IPS-NIHi11 (cell line): ENCODE data around the gene TRIM14.

Source experiments
- DNase-seq: peaks from one replicate; pipeline ENCODE4 v3.0.0; 2012; ENCODE audit warnings: mixed read lengths, low spot score

The TRIM14 gene, protein sequence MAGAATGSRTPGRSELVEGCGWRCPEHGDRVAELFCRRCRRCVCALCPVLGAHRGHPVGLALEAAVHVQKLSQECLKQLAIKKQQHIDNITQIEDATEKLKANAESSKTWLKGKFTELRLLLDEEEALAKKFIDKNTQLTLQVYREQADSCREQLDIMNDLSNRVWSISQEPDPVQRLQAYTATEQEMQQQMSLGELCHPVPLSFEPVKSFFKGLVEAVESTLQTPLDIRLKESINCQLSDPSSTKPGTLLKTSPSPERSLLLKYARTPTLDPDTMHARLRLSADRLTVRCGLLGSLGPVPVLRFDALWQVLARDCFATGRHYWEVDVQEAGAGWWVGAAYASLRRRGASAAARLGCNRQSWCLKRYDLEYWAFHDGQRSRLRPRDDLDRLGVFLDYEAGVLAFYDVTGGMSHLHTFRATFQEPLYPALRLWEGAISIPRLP

DNA sequence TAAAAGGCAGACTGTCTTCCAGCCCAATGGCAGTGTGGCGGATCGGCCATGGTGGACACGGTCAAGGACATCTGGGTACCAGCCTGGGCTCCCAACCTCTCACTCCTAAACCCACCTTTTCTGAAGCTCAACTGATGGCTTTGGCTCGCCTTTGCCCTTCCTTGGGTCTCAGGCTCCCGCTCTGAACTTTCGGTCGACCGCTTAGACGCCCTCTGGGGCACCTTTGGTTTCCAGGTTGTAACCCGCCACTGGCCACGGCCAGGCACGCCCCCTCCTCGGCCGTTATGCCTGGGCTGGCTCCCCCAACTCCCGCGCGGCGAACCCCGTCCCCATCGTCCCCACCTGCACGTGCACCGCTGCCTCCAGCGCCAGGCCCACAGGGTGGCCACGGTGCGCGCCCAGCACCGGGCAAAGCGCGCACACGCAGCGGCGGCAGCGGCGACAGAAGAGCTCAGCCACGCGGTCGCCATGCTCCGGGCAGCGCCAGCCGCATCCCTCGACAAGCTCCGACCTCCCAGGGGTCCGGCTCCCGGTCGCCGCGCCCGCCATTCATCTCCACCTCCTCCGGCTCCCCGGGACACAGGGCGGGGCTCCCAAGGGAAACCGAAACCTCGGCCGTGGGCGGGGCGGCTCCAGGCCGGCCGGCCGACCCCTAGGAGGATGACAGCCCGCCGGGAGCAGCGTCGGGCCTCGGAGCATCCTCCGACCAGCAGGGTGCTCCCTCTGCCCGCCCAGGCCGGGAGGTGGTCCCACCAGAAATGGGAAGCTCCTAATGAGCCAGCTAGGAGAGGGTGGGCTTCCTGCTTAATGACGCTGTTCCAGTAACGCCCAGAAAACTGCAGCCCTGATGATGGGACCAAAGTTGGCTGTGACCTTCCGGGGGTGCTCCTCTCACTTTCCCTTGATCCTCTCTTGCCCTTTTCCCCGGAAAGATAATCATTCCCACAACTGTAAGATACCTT lies at the start of gene TRIM14:
TRIM14 (minus strand) TSS at position 583 of the 962 bp plus-strand sequence; CDS start at position 549, 34 bp downstream.
- peak; percentile 88 for DNase-seq

DNA sequence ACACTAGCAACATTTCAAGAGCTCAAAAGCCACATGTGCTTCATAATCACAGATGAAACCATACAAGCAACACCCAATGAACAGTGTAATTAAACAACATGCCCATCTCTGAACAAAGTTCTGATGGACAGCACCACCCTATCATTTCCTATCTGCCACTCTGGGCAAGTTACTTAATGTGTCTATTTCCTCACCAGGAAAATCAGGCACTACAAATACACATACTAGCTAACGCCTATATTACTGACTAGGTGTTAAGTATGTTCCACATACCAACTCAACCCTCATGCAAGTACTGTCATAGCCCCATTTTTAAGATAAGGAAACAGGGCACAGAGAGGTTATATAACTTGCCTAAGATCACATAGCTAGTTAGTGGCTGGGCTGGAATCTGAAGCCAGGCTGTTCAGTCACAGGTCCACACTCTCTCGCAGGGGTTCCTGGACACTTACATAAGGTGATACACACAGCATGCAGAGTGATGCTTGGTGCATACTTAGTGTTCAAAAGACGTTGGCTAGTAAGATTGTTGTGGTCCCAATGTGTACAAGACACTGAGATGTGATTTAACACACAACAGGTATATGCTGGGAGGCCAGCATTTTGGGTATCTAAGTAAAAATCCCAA lies 49.2 kb upstream of the TRIM14 start:
- DNase-seq = no peak

DNA sequence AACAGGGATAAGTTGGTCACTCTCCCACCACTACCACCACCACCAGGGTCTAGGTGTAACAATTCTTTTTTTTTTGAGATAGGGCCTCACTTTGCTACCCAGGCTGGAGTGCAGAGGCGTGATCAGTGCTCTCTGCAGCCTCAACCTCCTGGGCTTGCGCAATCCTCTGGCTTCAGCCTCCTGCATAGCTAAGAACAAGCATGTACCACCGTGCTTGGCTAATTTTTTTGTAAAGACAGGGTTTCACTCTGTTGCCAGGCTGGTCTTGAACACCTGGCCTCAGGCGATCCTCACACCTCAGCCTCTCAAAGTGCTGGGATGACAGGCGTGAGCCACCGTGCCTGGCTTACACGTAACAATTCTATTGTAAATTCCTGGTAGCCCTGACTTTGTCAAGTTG lies 45.9 kb upstream of the TRIM14 start:
- no peak for DNase-seq

DNA sequence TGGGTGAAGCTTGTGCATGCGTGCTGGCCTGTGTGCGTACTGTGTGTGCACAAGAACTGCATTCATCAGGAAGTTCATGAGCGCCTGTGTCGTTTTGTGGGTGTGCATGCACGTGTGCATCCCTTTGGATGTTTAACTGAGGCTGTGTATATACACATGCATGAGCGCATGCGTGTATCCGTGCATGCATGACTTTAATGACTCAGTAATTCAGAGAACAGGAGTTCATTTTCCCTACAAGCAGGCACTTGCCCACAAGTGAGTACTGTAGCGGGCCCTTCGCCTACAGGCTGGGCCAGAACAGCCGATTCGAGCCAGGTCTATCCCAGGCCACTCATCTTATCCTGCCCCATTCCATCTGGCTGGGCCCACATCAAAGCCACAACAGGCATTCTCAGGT lies 43.6 kb upstream of the TRIM14 start:
- no peak for DNase-seq

DNA sequence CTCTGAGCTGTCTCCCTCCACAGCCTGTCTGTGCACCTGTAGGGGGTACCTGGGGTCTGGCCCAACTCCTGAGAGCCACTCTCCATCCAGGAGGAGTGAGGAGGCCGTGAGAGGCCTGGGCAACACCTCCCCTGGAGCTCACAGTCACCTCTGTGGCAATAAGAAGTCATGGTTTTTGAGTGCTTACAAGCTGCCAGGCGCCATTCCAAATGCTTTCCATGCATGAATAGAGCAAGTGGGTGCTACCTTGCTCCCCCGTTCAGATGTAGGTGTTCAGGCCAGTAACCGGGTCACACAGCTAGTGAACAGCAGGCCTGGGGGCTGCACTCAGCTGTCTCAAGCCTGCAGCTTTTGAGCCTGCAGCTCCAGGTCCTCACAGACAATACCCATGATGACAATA lies 42.8 kb upstream of the TRIM14 start:
- no peak for DNase-seq

DNA sequence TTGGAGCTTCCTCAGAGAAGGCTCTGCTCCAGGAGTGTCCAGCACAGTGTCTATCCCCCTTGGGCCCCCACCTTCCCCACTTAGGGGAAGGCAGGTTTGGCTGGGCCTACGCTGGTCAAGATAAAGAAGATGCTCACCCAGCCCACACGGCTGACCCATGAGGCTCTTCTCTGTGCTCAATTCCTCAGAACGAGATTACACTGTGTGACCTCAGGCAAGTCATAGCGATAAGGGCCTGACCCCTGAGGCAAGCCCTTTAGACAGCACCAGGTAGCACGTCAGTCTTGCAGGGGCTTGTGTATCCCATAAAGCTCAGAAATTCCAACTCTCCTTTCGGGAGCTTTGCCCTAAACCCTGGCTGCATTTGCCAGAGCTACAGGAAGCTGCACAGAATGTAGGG lies 40.8 kb upstream of the TRIM14 start:
- no peak for DNase-seq

DNA sequence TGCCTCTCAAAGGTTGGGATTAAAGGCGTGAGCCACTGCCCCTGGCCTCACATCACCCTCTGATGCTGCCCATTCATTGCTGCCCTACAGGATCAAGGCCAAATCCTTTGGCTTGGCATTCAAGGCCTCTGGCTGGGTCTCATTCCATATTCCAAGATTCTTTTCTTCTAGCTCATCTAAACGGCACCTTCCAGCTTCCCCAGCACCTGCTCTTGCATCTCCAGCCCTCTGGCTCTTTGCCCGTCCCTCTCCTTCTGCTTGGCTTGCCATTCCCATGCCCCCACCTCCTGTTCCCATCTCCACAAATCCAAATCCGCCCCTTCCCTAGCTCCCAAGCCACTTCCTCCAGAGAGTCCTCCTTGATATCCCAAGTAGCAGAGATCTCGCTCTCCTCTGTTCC lies 40.3 kb upstream of the TRIM14 start:
- DNase-seq = no peak

DNA sequence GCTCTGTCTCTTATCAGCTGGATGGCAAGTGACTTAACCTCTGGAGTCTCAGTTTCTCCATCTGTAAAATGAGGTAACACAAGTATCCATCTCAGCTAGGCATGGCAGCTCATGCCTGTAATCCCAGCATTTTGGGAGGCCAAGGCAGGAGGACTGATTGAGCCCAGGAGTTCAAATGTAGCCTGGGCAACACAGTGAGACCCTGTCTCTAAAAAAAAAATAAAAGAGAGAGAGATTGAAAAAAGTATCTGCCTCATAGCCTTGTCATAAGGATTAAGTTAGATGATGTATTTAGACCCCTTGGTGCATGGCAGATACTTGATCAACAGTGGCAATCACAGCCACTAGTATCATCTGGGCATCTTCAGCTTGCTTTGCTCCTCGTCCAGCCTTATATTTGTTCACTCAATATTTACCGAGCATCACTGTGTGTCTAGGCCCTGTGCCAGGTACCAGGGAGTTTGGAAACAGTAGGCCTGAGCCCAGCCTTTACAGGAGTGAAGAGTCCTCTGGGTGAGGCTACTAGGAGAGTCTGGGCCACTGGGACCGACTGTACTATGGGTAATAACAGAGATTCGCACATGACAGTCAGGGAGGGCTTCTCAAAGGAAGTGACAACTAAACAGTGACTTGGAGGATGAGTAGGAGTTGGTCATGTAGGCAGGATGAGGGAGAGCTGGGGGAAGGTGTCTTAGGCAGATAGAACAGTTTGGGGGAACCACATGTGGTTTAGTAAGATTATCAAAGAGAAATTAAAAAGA lies 39.2 kb upstream of the TRIM14 start:
- DNase-seq = no peak

DNA sequence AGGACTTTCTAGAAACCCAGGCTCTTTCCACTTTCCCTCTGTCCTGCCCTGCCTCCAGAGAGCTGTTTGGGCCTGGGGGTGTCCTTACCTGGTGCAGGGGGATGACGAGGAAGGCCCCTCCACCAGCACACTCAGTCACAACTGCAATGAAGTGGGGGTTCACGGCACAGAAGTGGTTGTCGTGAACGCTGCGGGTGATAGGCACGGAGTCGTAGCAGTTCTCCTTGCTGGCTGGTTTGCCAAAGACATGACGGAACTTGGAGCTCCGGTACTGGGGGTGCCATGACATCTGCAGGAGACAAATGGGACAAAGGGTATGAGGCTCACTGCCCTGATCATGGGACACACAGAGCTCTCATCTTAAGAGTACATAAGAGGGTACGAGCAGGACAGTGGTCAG lies 38.4 kb upstream of the TRIM14 start:
- no peak for DNase-seq

DNA sequence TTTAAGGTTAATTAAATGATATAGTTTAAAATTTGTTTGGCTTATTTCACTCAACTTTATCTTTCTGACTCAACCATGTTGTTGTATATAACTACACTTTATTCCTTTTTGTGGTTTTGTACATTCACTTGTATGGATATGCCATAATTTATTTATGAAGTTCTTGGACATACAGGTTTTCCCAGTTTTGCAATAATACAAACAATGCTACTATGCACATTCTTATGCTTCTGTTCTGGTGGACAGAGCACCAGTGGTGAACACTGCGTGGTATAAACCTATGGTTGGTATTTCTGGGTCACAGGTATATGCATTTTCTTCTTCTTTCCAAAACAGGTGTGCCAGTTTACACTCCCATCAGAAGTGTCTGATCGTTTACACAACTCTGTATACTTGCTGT lies 35.7 kb upstream of the TRIM14 start:
- DNase-seq = no peak

DNA sequence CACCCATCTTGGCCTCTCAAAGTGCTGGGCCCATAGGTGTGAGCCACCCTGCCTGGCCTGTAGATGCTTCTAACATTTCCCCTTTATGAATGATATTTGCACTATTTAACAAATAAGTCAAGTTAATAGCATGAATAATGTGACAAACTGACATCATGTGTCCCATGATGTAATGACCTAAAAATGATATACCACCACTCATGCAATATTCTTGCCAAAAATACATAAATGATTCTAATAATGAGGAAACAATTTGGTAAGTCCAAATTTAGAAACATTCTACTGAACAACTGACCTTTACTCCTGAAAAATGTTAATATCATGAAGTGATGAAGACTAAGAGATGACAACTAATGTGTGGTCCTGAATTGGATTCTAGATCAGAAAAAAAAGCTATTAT lies 33.5 kb upstream of the TRIM14 start:
- DNase-seq = no peak

DNA sequence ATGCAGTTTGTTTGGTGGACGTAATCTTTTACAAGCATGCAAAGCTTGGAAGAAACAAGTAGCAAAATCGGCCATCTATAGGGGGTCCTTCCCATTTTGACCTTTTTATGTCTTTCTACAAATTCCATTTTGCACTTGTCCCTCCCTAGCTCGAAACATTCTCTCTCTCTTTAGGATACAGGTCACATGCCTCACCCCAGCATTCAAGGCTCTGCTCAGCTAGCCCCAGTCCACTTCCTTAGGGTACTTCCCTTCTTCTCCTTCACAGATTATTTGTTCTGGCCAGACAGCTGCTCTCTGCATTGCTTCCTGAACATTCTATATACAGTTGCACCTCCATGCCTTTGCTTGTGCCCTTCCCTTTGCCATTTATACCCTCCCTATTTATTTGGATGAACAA lies 31.7 kb upstream of the TRIM14 start:
- DNase-seq = no peak

DNA sequence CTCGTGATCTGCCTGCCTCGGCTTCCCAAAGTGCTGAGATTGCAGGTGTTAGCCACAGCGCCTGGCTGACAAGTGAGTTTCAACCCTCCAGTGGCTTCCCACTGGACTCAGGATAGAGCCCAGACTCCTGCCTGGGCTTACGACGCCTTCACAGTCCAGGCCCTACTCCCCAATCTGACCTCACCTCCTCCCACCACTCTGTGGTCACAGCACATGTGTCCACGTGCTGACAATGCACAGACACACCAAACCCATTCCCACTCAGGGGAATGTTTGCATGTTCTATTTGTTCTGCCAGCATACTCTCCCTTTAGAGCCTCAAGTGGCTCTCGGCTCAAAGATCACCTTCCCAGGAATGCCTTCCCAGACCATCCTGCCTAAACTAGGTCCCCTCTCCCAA lies 31.1 kb upstream of the TRIM14 start:
- no peak for DNase-seq

DNA sequence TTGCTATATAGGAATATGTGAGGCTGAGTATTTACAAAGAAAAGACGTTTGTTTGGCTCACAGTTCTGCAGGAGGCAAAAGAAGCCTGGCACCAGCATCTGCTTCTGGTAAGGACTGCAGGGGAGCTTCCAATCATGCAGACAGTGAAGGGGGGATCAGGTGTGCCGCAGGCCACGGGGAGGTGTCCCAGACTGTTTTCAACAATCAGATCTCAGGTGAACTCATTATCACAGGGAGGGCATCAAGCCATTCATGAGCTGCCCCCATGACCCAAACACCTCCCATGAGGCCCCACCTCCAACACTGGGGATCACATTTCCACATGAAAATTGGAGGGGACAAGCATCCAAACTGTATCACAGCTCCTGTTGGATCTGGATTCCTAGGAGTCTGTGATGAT lies 30.4 kb upstream of the TRIM14 start:
- DNase-seq = no peak

DNA sequence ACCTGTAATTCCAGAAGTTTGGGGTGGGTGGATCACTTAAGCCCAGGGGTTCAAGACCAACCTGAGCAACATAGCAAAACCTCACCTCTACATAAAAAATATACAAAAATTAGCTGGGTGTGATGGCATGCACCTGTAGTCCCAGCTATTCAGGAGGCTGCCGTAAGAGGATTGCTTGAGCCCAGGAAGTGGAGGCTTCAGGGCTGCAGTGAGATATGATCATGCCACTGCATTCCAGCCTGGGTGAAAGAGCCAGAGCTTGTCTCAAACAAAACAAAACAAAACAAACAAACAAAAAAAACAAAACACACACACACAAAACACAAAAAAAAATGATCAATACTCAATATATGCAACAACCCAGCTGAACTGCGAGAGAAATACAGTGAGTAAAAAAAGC lies 29.5 kb upstream of the TRIM14 start:
- DNase-seq = no peak

DNA sequence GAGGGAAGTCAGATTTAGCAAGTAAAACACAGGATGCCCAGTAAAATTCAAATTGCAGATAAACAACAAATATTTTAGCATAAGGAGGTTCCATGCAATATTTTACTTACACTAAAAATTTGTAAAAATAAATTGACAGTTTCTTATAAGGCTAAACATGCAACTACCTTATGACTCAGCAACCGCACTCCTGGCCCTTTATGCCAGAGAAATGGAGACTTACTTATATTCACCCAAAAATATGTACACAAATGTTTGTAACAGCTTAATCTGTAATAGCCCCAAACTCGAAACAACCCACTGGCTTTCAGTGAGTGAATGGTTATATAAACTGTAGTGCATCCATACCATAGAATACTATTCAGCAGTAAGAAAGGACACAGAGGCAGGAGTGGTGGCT lies 28.6 kb upstream of the TRIM14 start:
- no peak for DNase-seq

DNA sequence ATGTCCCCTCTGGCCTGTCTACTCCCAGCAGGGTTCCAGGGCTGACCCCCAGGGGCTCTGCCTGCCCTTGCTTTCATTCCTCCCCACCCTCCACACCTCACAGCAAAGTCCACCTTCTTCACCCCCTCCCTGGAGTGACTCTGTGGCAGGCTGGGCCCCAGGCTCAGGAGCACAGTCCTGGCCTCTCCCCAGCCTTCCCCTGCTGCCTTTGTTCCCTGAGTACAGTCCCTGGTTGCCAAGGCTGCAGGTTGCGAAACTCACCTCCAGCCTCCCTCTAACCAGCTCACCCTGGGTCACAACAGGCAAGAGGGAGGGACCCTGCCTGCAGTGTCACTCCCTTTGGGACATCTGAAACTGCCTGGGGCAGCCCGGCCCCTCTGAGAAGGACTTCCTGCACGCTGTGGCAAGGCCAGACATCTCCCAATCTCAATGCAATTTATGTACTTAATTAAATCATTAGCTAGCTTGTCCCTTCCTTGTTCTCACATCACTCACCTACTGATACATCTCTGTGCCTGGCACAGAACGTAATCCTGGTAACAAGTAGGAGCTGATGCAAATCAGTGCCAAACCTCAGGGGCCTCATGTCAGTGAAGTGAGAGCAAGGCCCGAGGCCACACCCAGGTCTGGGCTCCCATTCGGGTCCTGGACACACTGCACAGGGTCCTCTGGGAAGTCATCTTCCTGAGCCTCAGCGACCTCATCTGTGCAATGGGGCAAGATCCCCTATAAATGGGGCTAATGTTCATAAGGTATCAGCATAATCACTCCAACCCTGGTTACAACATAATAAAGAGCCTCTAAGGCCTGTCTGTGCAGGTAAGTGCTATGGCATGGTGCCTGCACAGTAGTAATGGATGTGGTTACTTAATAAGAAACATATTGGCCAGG lies 27.3 kb upstream of the TRIM14 start:
- peak; percentile 67 for DNase-seq

DNA sequence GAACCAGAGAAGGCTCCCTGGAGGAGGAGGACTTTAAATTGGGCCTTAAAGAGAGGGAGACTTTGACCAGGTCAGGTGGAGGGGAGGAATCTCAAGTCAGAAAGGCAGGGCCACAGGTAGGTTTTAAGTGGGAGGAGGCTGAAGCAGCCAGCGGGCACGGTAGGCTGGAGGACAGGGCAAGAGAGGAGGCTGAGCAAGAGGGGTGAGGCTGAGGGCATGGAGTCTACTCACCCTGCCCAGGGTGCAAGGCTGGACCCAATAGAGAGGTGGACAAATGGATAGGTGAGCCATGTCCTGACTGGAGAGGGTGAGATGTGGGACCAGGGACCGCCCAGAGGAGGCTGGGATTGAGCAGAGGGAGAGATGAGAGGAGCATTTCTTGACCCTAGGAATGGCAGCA lies 25.6 kb upstream of the TRIM14 start:
- DNase-seq = no peak

DNA sequence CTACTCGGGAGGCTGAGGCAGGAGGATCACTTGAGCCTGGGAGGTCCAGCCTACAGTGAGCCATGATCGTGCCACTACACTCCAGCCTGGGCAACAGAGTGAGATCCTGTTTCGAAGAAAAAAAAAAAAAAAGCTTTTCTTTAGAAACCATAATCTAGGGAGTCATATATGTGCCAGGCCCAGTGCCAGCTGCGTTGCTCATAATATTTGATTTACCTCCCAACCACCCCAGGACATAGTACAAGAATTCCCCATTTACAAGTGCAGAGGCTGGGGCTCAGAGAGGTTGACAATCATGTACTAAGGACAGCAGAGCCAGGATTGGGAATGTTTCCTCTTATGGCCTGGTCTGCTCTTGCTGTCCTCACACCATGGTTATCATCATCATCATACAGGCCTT lies 25.1 kb upstream of the TRIM14 start:
- DNase-seq = no peak

DNA sequence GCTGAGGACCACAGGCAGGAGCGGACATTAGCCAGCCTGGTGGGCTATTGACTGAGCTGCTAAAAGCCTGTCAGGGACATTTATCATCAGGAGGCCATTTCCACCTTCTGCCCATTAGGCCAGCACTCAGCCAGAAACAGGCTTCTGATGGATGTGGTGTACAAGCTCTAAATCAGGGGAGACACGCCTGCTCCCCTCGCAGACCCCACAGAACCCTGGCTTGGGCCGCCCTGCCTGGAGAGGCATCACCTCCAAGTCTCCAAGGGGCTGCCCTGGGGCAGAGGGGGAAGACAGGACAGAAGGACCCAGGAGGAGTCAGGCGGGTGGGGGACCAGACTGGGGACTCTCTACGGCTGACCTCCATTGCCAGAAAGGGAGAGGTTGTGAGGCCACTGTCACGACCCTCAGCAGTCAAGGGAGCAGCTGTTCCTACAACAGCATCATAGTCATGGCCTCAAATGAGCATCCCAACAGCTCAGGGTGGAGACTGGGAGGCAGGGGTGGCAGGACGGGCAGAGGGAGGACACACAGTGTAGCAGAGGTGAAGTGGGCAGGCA lies 24.0 kb upstream of the TRIM14 start:
- no peak for DNase-seq
